ENCODE results near the gene CD2BP2. TPM values are rescaled to one million over a fixed set of nuclear protein-coding genes. Genes with fewer than 3 reads are reported as not detected.
"Not testable (repeated sequence)": the region's sequence is repeated elsewhere in the genome, so short reads cannot be mapped to it uniquely, and the experiment has no call there.

Gene CD2BP2
- total RNA-seq, 1 experiment from 2014 or later, result 51.8 TPM

DNA sequence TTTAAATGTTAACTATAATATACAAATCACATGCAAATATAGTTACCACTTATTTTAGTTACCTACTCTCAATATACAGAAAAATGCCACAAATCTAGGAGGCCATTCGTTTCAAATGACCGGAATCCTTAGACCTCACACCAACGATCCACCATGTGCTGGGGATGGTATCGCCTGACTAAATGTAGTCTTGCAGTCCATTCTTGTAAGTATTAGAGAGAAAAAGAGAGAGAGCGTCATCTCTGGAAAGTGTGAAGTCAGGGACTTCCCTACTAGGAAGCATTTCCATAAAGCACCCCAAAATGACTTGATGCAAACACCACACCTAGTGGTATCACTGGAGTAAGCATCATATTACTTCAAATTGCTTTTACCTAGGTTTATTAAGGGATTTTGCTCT lies 45.9 kb downstream of the CD2BP2 start:
- H3K4me3 ChIP-seq (ENCODE audit: low read depth, low read length); POLR2A ChIA-PET; H3K9me3 ChIP-seq; BruUV-seq (replicated peaks); H3K4me1 ChIP-seq; DNase-seq; CTCF ChIA-PET; H3K36me3 ChIP-seq (ENCODE audit: control insufficient read depth, insufficient read depth, low read length); H3K27me3 Mint-ChIP-seq (ENCODE audit: insufficient read depth, unreplicated experiment); H3K4me1 Mint-ChIP-seq (ENCODE audit: low read depth, unreplicated experiment); intact Hi-C loops (cut with micrococcal nuclease; ENCODE audit: unreplicated experiment); H3K4me3 Mint-ChIP-seq (ENCODE audit: unreplicated experiment); H3K9me3 Mint-ChIP-seq (ENCODE audit: unreplicated experiment); H3K27me3 ChIP-seq (replicated peaks; ENCODE audit: control insufficient read depth, insufficient read depth, low read length); H3K36me3 Mint-ChIP-seq (ENCODE audit: insufficient read depth, unreplicated experiment); H3K27ac Mint-ChIP-seq (ENCODE audit: unreplicated experiment): not testable (repeated sequence)

Other genes starting within 250 kb of the CD2BP2 start
- 5.8 and 8.4 TPM in 2 replicates for gene GDPD3, start 241.8 kb downstream of the CD2BP2 start, total RNA-seq (2022)
- 64.0 and 71.9 TPM in 2 replicates for gene MAPK3, start 232.1 kb downstream of the CD2BP2 start, total RNA-seq (2022)
- 0.95 and 1.2 TPM in 2 replicates for gene CORO1A, start 171.7 kb downstream of the CD2BP2 start, total RNA-seq (2022)
- gene BOLA2B, start 161.6 kb downstream of the CD2BP2 start, total RNA-seq (2022), result 96.5 and 114 TPM in 2 replicates
- gene SLX1A, start 161.4 kb downstream of the CD2BP2 start, total RNA-seq (2022), result 19.1 and 19.9 TPM in 2 replicates
- gene SULT1A3, start 156.1 kb downstream of the CD2BP2 start, total RNA-seq (2022), result 8.3 and 9.1 TPM in 2 replicates
- gene NPIPB13, start 106.8 kb downstream of the CD2BP2 start, total RNA-seq (2022), result 6.7 and 7.8 TPM in 2 replicates
- 36.9 and 40.5 TPM in 2 replicates for gene TBC1D10B, start 15.2 kb upstream of the CD2BP2 start, total RNA-seq (2022)
- gene MYL11, start 19.5 kb upstream of the CD2BP2 start, total RNA-seq (2022), result 2.7 and 2.9 TPM in 2 replicates
- gene SEPTIN1, start 27.3 kb upstream of the CD2BP2 start, total RNA-seq (2022), result 0.21 and 0.34 TPM in 2 replicates
- 12.8 and 13.4 TPM in 2 replicates for gene ZNF48, start 40.1 kb upstream of the CD2BP2 start, total RNA-seq (2022)
- gene ZNF771, start 52.3 kb upstream of the CD2BP2 start, total RNA-seq (2022), result 4.7 and 5.8 TPM in 2 replicates
- 51.1 and 53.2 TPM in 2 replicates for gene DCTPP1, start 74.7 kb upstream of the CD2BP2 start, total RNA-seq (2022)
- 80.2 and 91.6 TPM in 2 replicates for gene SEPHS2, start 90.6 kb upstream of the CD2BP2 start, total RNA-seq (2022)
- 0.57 TPM in 1 of 2 replicates, not detected in the other for gene ITGAL, start 117.4 kb upstream of the CD2BP2 start, total RNA-seq (2022)
- gene ZNF768, start 171.3 kb upstream of the CD2BP2 start, total RNA-seq (2022), result 30.3 and 30.6 TPM in 2 replicates
- gene ZNF747, start 179.6 kb upstream of the CD2BP2 start, total RNA-seq (2022), result 6.9 and 8.1 TPM in 2 replicates
- 8.5 and 10.9 TPM in 2 replicates for gene ZNF764, start 203.1 kb upstream of the CD2BP2 start, total RNA-seq (2022)
- gene ZNF688, start 216.4 kb upstream of the CD2BP2 start, total RNA-seq (2022), result 6.2 and 10.0 TPM in 2 replicates
- gene ZNF785, start 230.4 kb upstream of the CD2BP2 start, total RNA-seq (2022), result 13.5 and 13.6 TPM in 2 replicates

Data from Caco-2 (cell line).